Activated CD4-positive, CD25-positive, alpha-beta regulatory T cell (primary cell): ENCODE data around the gene FEZ2.
"Not testable (repeated sequence)": the region's sequence is repeated elsewhere in the genome, so short reads cannot be mapped to it uniquely, and the experiment has no call there.

Experiments used
- DNase-seq, 4 experiments: peaks; one replicate each; lab custom pipeline; 2025; lab: John Stamatoyannopoulos, UW

The FEZ2 gene, protein sequence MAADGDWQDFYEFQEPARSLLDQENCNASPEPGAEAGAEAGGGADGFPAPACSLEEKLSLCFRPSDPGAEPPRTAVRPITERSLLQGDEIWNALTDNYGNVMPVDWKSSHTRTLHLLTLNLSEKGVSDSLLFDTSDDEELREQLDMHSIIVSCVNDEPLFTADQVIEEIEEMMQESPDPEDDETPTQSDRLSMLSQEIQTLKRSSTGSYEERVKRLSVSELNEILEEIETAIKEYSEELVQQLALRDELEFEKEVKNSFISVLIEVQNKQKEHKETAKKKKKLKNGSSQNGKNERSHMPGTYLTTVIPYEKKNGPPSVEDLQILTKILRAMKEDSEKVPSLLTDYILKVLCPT

DNA sequence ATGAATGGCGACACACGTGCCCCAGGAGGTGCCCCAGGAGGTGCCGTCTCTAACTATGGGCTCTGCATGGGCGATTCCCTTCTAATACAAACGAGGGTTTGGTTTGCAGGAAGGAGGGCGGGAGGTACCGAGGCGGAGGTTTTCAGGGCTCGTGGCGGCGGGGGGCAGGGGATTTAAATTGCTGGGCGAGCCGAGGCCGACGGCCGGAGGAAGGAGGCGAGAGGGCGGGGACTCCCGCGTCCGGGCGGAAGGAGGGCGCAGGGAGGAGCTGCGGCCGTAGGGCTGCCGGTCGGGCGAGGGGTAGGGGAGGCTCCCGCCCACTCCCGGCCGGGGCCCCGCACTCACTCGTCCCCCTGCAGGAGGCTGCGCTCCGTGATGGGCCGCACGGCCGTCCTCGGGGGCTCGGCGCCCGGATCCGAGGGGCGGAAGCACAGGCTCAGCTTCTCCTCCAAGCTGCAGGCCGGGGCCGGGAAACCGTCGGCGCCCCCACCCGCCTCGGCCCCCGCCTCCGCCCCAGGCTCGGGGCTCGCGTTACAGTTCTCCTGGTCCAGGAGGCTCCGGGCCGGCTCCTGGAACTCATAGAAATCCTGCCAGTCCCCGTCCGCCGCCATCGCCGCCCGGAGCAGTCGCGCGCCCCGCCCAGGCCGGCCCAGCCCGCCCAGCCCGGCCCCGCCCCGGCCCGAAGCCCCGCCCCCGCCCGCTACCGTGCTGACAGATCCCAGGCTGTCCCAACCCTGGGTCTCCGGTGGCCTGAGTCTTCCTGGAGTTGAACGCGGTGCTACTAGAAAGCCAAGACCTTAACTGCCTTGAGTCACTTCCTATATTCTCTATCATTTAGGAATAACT, at the start of gene FEZ2:
Gene FEZ2 (minus strand): TSS at position 637 of the 846 bp plus-strand sequence. CDS start 26 bp downstream, at position 611.
- peak; percentile 35 to 51 (median 41) for DNase-seq

DNA sequence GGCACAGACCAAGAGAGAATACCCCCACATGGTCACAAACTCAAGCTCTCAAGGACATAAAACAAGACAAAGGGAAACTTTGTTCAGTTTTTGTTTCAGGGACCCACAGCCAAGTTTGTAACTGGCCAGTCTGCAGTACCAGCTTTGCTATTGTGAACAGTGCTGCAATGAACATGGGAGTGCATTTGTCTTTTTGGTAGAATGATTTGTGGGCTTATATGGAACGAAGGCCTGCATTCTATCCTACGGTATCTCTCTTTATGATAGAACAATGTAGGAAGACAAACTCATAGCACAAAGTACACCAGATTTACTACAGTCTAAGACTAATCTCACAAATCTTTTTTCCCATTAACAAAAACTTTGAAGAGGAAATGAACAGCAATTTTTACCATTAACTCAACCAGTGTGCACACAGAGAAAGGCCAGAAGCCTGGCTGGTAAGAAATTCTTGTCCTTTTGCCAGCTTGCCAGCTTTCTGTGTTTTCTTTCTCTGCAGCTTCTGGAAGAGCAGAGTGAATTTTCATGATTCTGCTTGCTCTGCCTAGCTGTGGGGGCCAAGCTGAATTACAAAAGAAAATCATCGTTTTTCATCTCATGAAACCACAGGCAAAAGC, 37.1 kb upstream of the FEZ2 start:
- no peak for DNase-seq

DNA sequence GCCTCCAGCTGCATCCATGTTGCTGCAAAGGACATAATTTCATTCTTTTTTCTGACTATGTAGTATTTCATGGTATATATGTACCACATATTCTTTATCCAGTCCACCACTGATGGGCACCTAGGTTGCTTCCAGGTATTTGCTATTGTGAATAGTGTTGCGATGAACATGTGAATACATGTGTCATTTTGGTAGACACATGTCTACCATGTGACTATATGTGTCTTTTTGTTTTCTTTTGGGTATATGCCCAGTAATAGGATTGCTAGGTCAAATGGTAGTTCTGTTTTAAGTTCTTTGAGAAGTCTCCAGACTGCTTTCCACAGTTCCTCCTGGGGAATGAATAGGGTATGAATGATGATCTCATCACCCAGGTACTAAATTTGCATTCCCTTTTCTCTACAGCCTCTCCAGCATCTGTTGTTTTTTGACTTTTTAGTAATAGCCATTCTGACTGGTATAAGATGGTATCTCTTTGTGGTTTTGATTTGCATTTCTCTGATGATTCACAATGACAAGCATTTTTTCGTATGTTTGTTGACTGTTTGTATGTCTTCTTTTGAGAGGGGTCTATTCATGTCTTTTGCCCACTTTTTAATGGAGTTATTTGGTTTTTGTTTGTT, 35.6 kb upstream of the FEZ2 start:
- no peak for DNase-seq

DNA sequence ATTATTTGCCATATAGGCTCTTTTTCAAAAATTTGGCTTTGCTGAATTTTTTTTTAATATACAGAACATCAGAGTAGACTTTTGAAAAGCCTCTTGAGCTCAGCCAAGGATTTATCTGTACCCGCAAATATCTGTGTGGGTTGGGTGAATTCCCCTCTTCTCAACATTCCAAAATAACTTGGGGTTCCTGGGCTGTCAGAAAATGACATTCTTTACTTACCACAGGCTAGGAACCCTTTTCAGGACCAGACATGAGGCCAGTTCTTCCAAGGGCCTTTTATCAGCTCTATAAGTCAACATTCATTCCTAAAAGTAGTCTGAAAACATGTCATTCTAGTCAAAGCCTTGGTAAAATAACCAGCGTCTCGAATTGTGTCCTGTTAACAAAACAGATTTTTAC, 28.8 kb upstream of the FEZ2 start:
- DNase-seq: no peak

DNA sequence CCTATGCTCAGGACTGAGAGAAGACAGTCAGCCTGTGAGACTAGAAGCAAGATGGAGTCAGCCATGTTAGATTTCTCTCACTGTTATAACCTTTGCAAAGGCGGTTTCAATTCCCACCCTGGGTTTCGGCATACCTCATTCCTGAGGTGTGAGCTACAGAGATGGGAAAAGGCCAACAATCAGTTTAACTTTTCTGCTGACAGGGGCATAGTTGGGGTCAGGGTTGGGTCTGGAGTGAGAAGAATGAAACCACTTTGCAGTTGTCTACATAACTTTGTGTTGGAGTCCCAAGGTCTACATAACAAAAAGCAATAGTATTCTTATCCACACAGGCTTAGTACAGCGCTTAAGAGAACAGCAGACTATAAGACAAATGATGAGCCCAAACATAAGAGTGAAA, 28.1 kb upstream of the FEZ2 start:
- DNase-seq: no peak

DNA sequence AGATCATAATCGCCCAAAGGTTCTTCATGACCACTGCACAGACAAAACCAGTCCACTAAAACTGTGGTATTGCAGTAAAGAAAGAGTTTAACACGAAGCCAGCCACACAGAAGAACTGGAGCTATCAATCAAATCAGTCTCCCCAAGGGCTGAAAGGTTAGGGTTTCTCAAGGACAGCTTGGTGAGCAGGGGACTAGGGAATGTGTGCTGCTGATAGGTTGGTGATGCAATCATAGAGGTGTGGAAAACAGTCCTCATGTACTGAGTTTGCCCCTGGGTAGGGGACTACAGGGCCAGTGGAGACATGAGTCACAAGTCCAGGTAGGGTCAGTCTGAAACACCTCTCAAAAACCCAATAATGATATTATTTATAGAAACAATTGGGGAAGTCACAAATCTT, 27.3 kb upstream of the FEZ2 start:
- DNase-seq: no peak

DNA sequence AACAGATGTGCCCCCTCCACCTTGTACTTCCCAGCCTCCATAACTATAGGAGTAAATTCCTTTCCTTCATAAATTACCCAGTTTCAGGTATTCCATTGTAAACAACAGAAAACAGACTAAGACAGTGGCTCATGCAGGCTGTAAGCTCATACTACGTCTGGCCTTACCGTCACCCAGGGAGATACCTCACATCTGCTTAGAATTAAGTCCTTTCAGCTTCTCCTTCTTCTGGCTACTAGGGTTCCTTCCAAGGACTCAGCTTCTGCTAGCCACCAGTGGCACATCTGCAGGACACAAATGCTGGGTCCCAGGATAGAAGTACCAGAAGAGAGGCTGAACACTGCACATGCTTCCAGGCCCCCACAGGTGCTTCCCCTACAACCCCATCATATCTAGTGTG, 22.4 kb upstream of the FEZ2 start:
- no peak for DNase-seq

DNA sequence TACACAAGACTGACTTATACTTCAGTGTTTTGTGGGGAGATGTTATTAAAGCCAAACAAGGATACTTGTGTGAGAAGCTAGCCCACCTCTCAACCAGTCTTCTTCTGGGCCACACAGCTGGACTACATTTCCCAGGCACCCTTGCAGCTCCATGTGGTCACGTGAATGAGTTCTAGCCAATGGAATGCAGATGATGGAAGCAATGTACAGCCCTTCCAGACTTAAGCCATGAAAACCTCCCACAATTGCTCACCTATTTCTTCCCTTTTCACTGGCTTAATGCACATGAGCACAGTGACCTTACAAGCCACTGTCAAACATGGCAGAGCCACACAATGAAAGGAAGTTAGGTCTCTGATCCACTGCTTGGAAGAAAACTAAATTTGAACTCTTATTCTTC, 20.4 kb upstream of the FEZ2 start:
- DNase-seq: no peak

DNA sequence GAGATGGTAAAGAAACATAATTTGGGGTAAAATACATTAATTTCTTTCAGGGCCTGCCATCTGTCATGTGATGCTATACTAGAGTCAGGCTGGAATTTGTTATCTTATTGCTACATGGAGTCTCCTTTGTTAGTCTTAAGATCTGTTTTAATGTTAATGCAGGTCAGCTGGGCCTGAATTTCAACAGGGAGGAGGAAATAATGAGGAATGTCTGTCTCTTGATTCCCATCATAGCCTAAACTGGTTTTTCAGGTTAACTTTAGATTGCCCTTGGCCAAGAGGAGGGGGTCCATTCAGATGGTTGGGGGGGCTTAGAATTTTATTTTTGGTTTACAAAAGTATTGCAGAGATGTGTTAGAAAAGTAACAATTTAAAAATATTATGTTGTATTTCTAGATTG, 19.0 kb upstream of the FEZ2 start:
- no peak for DNase-seq

DNA sequence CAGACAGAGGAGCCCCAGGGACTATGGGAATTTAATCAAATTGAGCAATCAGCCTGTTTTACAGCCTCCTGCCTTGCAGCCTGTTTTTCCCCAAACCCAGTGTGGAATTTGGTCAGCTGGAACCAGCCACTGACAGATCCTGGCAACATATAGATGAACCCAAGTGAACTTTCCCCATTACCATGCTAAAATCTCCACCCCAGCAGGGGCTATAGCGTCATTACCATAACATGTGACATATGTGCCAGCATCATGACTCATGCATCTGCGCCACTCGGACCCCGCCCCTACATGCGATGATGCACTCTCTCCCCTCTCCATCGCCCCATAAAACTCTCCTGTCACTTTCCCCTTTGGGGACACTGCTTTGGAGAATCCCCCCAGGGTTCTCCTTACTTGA, 17.3 kb upstream of the FEZ2 start:
- no peak for DNase-seq

DNA sequence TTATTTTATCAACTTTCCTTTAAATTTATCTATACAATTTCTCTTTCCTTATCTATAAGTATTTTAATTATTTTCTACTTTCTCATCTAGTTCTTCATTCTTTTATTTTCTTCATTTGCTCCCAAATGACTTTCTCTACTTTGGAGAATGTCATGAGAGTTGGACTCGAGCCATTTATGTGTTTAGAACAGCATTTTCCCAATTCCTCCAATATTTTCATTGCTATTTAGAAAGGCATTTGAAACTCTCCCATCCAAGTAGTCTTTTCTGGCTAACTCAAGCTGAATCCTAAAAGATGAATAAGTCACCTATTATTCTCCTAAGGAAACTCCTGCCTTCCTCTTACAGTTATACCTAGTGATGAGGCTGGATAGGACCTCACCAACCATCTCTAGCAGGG, 15.8 kb upstream of the FEZ2 start:
- no peak for DNase-seq

DNA sequence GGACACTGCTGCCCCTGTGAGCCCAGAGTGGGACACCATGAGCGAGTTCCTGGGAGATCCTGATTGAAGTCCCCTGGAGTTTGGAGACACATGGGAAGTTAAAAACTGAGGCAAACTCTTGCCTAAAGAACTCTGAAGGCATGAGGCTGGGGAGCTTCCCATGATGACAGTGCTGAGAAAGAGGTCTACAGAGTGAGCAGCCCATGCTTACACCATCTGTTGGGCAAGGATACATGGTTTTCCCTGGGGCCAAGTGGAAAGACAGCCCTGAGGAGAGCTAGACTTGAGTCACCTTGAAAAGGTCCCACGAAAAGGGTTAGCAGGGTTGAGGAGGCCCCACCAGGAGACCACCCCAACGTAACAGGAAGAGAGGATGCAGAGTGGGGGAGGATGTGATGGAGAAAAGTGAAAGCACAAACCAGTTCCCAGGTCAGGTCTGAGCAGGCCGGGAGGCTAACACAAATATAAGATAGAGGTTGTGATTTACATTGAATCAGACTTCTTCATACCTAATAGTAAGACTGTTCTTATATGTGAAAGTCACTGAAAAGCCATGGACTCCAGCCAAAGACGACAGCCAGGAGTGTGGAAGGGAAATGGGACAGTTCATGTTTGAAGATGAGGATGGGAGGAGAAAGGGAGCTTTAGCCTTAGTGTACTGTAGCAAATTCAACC, 13.5 kb upstream of the FEZ2 start:
- DNase-seq: no peak

DNA sequence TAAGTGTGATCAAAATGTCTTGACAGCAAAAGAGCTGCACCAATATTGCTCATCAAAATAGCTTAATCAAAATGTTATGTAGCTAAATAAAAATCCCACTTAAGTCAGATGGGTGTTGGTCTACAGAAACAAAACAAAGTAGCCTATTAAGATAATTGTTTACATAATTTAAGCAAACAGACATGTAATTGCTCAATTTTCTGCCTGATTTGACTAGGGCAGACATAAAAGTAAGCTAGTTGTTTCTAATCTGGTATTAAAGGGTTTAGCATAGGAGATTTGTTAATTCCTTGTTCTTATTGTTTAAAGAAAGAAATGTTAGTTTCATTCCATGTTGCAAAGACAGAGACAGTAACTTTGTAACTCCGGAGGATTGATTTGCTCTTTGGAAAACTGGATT, 11.5 kb upstream of the FEZ2 start:
- DNase-seq: no peak

DNA sequence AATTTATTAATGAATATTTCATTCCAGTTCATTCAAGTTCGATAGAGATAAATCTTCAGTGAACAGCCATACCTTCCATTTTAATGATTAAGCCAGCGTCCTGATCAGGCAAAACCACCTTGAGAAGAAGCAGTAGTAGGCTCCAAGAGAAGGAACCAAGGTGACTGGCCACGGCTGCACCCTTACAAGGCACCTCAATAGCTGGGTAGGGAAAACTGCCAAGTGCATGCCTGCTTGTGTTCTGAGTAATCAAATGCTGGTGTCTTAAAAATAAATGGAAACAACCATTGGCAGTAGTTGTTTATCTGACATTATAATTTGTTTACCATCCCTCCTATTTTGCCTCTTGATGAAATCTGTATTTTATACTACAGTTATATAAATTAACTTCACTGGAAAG, 10.0 kb upstream of the FEZ2 start:
- no peak for DNase-seq

DNA sequence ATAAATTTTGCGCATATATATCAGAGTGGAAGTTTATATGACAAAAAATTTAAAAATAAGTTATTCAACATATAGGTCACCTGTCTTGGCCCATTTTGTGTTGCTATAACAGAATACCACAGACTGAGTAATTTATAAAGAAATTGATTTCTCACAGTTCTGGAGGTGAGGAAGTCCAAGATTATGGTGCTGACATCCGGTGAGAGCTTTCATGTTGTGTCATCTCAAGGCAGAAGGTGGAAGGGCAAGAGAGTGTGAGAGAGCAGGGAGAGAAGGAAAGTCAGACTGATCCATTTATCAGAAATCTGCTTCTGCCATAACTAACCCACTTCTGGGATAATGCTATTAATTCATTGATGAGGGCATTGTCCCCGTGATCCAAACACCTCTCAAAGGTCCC, 9.0 kb upstream of the FEZ2 start:
- no peak for DNase-seq

DNA sequence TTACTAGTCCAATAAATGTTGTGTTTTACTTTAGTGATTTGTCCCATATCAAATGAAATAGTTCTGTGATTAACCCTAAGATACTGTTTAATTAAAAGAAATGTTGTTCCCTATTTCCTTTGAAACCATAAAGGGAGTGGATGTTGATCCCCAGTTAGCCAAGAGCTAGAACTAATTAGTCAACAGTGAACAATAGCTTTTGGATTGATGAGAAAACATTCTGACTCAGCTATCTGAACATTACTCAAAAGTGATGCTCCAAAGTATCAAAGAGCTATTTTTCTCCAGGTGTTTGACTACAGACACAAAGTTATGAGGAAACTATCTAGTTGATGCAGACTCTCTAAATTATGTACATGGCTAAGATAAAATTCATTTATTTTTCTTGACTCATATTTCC, 7.3 kb upstream of the FEZ2 start:
- DNase-seq: no peak

DNA sequence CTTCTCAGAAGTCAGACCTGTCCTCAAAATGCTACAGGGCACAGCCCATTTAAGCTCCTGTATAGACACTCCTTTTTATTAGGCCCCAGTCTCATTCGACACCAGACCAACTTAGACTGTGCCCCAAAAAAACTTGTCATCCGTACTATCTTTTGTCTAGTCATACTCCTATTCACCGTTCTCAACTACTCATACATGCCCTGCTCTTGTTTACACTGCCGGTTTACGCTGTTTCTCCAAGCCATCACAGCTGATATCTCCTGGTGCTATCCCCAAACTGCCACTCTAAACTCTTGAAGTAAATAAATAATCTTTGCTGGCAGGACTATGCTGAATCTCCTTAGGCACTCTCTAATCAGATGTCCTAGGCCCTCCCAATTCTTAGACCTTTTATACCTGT, 5.7 kb upstream of the FEZ2 start:
- not testable (repeated sequence) for DNase-seq

DNA sequence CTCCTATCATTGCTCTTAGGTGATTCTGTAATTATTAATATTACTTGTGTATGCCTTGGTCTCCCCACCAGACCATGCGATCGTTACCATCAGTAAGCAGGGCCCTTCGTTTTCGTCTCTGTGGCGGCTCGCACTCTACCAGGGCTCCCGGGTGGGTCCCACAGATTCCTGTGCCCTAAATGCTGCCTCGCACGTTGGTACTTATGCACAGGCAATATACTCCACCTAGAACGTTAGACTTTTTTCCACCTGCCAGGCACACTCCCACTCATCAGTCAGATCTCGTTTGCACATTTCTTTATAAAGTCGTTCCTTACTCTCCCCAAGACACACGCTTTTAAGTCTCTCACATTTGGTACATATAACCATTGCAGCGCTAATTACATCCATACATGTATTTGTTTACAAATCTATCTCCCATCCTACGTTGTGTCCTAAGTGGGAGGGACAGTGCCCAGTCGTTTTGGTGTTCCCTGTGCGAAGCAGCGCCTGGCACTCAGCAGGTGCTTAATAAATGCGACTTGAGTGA, 901 bp downstream of the FEZ2 start:
- no peak for DNase-seq

DNA sequence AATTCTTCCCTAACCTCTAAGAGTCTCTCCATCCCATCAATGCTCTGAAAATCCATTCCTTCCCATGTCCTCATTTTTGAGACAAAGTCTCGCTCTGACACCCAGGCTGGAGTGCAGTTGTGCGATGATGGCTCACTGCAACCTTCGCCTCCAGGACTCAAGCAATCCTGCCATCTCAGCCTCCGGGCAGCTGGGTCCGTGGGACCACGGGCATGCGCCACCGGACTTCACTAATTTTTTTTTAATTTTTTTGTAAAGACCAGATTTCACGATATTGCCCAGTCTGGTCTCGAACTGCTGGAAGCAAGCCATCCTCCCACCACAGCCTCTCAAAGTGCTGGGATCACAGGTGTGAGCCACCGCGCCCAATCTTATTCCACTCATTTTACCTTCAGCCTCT, 1.6 kb downstream of the FEZ2 start:
- no peak for DNase-seq

DNA sequence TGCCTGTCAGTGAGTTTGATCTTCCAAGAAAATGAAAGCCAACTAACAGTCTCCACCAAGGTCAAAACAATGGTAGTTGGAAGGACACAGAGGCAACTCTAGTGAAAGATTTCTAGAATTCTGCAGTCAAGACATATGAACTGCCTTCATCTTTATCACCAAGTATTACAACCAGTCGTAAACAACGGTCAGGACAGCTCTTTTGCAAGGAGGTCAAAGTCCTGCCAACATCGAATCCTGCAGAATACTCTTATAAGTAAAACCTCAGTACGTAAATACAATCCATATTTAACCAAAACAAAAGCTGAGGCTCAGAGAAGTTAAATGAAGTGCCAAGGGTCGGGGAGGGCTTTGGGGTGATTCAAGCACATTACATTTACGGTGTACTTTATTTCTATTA, 3.1 kb downstream of the FEZ2 start:
- no peak for DNase-seq

DNA sequence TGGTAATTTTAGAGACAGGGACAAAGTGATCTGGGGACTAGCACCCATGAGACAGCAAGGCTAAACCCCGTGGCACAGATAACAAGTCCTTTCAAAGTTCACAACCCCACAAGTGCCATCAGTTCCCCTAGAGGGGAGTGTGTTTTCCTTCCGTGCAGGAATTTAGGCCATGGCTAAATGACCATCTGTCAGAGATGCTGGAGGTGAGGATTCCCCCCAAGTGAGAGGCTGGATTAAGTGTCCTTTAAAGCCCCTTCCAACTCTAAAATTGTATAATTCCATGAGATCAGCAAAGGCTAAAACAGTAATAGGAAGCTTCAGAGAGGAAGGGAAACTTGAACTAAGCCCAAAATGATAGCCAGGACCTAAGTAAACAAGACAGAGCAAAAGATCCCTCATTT, 8.7 kb downstream of the FEZ2 start:
- DNase-seq: no peak

DNA sequence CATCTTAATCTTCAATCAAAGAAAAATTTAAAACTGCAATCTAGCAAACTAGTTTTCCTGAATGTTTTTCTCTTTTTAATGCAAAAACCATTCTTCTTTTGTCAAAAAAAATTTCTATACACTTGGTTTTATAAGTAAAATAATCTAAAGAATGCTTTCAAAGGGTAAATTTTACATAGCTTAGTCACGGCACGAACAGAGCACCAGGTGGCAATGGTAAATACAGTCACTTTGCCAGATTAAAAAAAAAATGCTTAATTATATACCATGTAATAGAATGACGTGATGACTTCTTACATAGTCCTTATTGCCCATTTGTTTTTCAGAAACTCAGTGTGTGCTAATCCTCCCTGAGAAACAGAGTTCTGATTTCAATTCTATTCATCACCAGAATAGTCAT, 10.4 kb downstream of the FEZ2 start:
- no peak for DNase-seq
